HG03039 (cell line): ENCODE results near the gene AKR1C2.
"Not testable (repeated sequence)": the region's sequence is repeated elsewhere in the genome, so short reads cannot be mapped to it uniquely, and the experiment has no call there.

Experiments used
- ATAC-seq: cut with Tn5 transposase; IDR thresholded peaks from one replicate; pipeline ENCODE4 v1.9.1; 2021; ENCODE audit warnings: mild to moderate bottlenecking, moderate library complexity; ENCODE audit not compliant: unreplicated experiment

The AKR1C2 gene

DNA sequence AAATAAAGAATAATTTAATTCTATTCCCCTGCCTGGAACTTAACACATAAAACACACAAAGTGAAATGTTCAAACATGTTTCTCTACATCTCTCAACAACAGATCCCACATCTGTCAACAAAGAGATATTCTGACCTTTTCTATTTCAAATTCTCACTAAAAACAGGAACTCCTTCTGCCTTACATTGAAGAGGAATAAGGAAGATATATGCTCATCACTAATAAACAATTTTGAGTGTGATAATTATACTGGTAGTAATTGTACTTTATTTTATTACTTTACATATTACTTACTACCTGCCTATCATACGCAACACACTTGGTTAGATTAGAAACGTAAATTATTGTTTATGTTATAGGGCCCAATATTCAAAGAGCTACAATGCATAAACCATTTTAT is 13.4 kb downstream of the AKR1C2 start:
- ATAC-seq: no peak

DNA sequence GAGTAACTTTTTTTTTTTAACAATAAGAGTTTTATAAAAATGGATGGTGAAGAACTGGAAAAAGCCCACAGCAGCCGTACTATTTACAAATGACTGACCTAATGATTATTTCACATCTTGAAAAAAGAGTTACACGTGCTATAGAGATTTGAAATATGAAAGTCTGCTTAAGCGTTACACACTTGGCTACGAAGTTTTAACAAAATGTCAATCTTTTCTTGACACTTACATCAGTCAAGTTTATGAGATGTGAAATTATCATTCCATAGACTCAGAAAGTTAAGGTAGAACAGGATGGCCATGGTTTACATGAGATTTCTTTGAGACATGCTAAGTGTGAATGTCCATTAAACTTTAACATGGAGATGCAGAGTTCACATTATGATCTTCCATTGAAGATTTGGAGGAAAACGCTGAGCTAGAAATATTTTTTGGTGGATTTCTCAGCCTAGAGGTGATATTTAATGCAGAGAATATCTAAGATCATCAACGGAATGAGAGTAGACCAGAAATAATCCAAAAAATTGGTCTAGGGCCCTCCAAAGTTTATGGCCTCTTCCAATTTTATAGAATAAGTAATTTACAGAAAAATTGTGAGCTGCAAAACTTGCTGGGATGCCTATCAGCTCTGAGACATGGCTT is 15.5 kb downstream of the AKR1C2 start:
- not testable (repeated sequence) for ATAC-seq

DNA sequence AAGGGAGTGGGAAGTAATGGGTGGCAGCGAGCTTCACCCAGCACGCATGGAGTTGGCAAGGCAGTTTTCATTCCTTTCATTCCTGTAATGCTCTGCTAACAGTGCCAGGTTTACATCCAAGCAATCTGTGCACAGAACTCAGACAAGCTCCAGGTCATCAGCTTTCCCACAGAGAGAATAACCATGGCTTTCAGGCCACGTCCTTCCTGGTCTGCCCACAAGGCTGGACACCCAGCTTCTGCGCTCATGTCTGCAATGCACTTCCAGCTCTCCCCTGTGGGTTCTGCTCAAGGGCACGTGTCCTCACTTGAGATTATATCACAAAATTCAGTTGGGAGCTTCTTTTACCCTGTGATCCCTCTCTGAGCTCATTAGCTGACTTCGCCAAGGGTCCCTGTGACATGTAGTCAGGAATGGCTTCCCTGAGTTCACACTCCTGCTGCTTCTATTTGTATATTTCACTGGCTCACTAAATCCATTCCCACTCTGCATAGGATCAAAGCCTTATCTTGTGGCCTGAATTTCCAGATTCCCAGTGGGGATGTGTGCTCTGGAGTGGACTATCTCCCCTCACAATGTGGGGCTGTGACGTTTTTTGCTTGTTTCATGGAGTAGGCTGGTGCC is 18.6 kb downstream of the AKR1C2 start:
- ATAC-seq: no peak

DNA sequence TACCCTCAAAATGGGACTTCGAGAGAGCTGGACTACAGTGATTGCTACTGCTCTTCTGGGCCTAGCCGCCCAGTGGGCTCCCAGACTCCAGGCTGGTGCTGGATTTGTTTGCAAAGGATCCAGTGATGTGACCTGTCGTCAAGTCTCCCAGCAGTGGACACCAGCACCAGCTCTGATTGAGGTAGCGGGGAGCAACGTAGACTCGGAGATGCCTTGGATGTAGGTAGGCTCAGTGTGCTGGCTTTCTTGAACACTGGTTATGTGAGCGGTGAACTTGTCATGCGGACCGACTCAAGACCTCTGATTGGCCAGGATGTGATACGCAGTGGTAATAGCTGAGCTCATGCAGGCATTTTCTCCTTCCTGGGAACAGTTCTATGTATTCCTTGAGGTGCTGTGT is 19.4 kb downstream of the AKR1C2 start:
- ATAC-seq: no peak

DNA sequence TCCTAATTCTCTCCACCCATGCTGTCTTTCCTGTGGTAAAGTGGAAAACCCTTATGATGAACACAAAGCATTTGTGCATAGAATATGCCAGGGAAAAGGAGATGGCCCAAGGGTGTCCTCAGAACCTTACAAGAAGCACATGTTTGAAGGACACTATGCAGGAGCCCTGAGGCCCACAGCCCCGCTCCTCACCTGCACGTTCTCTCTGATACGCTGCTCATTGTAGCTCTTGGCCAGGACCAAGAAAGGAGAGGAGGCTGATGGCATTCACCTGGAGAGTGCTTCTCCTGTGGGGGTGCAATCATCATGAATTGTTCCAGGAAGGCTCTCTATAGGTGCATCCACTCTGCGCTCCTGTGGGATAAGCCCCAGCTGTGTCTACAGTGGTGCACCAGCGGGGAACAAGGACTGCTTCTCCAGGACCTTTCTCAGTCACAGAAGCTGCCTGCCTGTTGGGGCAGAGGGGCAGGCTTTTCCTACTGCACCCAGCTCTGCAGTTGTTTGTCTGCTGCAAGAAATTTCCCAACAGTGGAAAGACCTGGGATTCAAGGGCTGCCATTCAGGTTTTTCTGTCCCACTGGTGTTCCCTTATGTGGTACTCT is 19.9 kb downstream of the AKR1C2 start:
- no peak for ATAC-seq

DNA sequence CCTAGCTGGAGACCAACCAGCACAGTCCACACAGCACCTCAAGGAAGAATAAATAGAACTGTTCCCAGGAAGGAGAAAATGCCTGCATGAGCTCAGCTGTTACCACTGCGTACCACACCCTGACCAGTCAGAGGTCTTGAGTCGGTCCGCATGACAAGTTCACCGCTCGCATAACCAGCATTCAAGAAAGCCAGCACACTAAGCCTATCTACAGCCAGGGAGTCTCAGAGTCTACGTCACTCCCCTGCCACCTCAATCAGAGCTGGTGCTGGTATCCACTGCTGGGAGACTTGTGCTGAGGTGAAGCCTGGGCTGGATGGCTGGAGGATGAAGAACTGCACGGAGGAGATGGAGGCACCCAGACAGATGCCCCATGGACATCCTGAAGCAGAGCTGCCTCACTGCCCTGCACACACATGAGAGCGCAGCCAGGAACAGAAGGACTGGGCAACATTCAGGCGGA is 20.9 kb downstream of the AKR1C2 start:
- ATAC-seq: no peak

DNA sequence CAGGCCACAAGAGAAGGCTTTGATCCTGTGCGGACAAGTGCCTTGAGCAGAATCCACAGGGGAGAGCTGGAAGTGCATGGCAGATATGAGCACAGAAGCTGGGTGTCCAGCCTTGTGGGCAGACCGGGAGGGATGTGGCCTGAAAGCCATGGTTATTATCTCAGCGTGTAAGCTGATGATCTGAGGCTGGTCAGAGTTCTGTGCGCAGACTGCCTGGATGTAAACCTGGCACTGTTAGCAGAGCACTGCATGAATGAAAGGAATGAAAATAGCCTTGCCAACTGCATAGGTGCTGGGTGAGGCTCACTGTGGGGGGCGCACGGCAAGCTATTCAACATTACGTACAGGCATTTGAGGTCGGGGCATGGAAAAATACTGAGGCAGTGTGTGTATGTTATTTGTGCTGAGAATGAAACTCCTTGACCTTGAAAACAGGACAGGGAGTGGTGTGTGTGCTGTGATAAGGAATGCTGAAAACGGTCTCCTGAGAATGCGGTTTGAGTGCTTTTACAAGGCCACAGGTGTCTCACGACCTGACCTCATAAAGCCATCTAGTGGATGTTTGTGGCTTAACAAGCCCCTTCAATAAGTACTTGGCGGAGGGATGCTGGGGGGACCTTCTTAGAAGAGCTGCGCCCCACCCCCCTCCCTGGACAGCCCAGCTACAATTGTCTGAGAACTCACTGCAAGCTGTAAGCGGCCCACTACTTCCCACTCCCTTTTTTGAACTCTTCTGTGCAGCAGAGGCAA is 21.8 kb downstream of the AKR1C2 start:
- no peak for ATAC-seq

DNA sequence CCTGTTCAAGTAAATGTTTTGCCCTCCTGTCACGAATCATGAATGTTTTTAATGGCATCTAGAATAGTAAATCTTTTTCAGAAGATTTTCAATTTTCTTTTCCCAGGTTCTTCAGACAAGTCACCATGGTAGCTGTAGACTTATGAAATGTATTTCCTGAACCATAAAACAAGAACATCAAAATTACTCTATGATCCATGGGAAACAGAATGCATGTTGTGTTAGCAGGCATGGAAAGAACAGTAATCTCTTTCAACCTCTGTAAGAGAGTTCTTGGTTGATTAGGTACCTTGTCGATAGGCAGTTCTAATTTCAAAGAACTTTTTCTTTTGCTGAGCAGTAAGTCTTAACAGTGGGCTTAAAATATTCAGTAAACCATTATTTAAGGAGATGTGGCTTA is 22.9 kb downstream of the AKR1C2 start:
- ATAC-seq: no peak

DNA sequence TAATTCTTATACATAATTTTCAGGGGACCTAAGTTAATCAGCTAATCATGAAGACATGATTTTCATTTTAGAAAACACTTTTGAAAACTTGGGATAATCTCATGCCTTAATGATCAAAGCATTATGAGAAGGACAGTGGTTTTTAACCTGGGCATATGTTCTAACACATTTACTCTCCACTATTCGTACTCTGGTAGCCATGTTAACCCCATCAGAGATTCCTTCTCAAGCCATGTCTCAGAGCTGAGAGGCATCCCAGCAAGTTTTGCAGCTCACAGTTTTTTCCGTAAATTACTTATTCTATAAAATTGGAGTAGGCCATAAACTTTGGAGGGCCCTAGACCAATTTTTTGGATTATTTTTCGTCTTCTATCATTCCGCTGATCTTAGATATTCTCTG is 24.8 kb downstream of the AKR1C2 start:
- no peak for ATAC-seq

DNA sequence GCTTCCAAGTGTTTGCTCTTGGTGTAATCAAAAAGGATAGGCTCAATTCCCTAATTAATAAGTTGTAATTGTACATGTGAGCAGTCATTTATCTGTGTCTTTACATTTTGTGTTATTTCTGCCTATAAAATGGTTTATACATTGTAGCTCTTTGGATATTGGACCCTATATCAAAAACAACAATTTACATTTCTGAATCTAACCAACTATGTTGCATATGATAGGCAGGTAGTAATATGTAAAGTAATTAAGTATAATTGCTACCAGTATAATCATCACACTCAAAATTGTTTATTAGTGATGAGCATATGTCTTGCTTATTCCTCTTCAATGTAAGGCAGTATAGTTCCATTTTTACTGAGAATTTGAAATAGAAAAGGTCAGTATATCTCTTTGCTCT is 26.6 kb downstream of the AKR1C2 start:
- ATAC-seq: no peak

DNA sequence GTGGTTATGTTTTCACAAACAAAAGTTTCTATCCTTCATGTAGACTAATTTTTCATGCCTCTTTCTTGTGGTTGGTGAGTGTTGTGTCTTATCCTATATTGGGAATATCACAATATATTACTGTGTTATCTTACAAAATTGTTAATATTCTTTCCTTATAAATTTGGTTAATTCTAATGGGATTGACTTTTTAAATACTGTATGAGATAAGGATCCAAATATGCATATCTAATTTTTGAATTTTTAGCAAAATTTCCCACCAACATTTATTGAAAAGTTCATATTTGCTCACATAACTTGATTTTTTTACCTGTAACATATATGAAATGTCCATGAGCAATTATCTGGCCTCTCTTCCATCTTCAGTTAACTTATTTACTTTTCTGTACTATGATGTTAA is 29.3 kb downstream of the AKR1C2 start:
- ATAC-seq: not testable (repeated sequence)

DNA sequence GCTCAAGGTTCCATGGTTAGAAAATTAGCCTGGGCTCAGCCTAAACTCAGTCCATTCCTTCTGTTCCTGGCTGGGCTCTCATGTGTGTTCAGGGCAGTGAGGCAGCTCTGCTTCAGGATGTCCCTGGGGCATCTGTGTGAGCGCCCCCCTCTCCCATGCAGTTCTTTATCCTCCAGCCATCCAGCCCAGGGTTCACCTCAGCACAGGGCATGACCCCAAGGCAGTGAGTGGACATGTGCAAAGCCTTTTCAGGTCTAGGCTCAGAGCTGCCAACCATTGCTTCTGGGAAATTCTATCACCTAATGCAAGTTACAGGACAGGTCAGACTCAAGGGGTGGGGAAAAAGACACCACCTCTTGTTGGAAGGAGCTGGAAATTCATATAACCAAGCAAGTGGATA is 30.4 kb downstream of the AKR1C2 start:
- ATAC-seq: not testable (repeated sequence)

DNA sequence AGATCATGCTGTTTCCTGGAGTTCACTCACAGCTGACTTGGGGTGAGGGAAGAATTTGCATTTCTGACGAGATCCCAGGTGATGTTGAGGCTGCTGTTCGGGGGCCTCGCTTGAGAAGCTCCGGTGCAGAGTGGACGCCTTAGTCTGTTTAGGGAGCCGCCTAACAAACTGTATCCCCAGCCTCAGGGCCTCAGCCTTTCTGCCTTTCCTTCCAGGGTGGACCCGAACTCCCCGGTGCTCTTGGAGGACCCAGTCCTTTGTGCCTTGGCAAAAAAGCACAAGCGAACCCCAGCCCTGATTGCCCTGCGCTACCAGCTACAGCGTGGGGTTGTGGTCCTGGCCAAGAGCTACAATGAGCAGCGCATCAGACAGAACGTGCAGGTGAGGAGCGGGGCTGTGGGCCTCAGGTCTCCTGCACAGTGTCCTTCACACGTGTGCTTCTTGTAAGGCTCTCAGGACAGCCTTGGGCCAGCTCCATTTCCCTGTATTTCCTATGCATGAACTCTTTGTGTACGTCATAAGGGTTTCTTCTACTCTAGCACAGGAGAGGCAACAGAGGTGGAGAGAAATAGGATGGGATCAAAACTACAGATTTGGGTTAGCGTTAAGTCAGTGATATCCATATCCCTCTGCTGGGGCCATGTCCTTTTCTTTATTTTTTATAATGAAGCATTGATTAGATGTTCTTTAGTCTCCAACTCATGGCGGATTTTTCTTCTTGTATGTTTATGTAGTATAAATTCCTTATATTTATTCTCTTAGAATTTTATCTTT is 31.1 kb downstream of the AKR1C2 start:
- ATAC-seq: not testable (repeated sequence)

DNA sequence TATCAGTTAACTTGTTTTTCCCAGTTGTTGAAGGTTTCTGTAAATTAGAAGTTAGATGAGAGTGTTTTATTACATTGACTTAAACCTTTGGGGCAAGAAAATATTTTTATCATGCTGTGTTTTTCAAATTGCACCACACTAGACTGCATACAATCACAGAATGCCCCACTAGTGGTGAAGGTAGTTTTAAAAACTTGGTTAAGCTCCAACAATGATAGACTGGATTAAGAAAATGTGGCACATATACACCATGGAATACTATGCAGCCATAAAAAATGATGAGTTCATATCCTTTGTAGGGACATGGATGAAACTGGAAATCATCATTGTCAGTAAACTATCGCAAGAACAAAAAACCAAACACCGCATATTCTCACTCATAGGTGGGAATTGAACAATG is 33.3 kb downstream of the AKR1C2 start:
- ATAC-seq: not testable (repeated sequence)

DNA sequence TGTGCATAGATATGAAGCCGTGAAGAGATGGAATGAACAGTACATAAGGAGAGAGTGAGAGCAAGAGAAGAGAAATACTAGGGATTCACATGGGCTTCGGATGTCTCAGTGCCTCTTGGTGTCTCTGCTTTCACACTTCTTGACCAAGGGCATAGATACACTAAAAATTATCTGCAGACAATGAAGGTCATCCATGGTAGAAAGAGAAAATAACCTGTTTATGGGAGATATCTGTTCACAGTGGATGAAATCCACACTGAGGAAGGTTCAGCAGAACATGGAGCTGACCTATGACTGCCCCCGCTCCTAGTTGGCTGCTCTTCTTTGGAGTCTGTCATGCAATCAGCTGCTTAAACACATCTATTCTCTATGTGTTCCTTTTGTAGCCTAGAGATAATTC is 34.4 kb downstream of the AKR1C2 start:
- ATAC-seq: not testable (repeated sequence)

DNA sequence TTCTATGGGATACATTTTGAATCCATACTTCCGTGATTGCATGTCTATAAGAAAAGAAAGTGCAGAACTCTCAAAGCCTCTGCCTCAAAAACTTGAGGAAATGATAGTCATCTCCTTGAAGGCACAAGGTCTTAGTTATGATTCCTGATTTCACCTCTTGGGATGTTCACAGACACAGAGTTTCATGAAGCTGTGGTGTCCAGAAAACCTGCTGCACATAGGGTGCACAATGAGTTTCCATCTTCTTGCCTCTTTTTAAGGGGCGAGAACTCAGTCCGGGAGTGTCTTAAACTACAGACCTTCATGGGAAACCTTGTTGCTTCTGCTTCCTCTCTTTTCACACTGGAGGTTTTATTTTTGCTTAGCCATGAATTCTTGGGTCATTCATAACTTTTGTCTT is 36.5 kb downstream of the AKR1C2 start:
- not testable (repeated sequence) for ATAC-seq

DNA sequence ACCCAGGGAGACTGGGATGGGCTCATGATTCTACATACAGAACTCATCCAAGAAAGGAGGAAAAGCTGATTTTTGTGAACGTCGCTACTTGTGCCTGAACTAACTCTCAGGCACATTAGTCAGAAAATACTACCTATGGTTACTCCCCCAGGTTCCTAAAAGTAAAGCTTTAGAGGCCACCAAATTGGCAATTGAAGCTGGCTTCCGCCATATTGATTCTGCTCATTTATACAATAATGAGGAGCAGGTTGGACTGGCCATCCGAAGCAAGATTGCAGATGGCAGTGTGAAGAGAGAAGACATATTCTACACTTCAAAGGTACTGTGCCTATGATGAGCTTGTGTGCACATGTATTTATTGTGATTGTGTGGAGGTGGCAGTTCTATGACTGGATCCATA is 37.9 kb downstream of the AKR1C2 start:
- ATAC-seq: not testable (repeated sequence)

DNA sequence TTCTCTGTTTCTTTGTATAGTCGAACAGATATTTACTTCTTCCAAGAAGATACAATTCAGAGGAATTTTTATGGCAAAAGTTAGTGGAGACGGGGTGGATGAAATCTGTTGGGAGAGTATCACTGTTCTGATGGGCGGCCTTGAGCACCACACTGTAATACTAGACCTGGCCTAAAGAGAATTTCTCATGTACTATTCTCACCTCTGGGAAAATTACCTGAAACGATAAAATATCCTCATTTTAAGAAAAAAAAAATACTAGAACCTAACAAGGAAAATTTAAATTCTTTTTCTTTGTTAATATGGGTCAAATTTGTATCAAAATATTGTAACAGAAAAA is 39.9 kb downstream of the AKR1C2 start:
- ATAC-seq: not testable (repeated sequence)

DNA sequence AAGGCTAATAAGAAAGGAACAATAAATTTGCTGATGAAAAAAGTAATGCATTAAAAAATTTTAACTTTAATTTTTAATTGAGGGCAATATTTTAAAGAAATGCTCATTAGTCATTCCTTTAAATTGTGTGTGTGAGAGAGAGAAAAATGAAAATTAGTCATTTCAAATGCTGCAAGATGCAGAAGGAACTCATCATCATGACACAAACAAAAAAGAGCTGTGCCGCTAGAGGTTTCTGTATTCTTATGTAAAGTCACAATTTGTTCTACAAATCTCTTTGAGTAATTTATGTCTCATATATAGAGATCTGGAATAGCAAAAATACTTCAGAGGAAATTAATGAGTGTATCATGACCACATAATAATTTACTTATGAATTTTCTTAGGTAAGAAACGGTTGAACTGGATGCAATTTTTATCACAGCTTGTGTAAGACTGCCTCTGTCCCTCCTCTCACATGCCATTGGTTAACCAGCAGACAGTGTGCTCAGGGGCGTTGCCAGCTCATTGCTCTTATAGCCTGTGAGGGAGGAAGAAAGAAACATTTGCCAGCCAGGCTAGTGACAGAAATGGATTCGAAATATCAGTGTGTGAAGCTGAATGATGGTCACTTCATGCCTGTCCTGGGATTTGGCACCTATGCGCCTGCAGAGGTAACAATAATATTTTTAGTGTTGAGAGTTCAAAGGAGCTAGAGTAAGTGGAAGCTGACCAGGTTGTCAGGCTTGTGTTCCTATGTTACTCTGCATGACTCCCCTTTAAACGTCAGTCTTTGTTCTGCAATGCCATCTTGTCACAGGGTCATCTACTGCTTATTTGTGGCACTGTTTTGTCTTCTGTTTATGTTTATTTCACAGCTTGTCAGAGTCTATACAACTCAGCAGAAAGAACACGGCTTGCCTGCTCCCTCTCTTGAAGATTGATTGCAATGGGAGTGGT is 40.5 kb downstream of the AKR1C2 start, which contains the start of gene AKR1C1:
Gene AKR1C1 (plus strand): TSS at position 540 of the 939 bp plus-strand sequence. CDS start 30 bp downstream, at position 570.
- not testable (repeated sequence) for ATAC-seq

DNA sequence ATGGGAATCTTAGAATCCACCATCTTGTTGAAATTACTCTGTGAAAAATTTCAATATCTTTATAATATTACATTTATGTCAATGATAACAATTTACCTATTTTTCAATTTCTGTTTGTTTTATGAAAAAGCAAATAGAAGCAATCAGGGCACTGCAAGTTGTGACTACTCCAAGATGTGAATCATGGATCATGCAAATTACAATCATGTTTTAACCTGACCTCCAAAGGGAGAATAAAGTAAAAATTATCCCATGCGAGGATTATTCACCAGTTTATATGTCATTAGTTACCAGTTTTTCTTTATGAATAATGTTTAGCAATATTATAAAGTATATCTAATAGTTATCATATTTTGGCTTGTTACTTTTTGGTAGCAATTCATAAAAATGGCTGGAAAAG is 41.3 kb downstream of the AKR1C2 start:
- ATAC-seq: not testable (repeated sequence)
